ACC112 (cell line): ENCODE measurements around the gene ZNF282.

ENCODE experiments used
- H2AFZ ChIP-seq: fragments of 200-600 bp; sonication (generic); one replicate; pipeline ENCODE4 v1.6.0; 2017; ENCODE audit warnings: antibody characterized with exemption, low read length; ENCODE audit not compliant: unreplicated experiment
- H3K27ac ChIP-seq: fragments of 200-600 bp; sonication (generic); 2 replicates; pipeline ENCODE4 v1.5.1; 2014; ENCODE audit warnings: low read depth, mild to moderate bottlenecking, antibody characterized with exemption, low read length, moderate library complexity
- H3K27me3 ChIP-seq: fragments of 200-600 bp; sonication (generic); 2 replicates; pipeline ENCODE4 v1.6.1; 2014; ENCODE audit warnings: mild to moderate bottlenecking, antibody characterized with exemption, low read length, moderate library complexity, mixed read lengths; ENCODE audit not compliant: insufficient read depth
- H3K36me3 ChIP-seq: fragments of 200-600 bp; sonication (generic); 2 replicates; pipeline ENCODE4 v1.6.1; 2016; ENCODE audit warnings: mild to moderate bottlenecking, antibody characterized with exemption, low read length, moderate library complexity, mixed read lengths; ENCODE audit not compliant: insufficient read depth
- H3K4me1 ChIP-seq: fragments of 200-600 bp; sonication (generic); one replicate; pipeline ENCODE4 v1.6.1; 2016; ENCODE audit warnings: low read length, mixed read lengths; ENCODE audit not compliant: insufficient read depth, unreplicated experiment, control insufficient read depth
- H3K4me3 ChIP-seq: fragments of 200-600 bp; sonication (generic); 2 replicates; pipeline ENCODE4 v1.5.1; 2014; ENCODE audit warnings: mild to moderate bottlenecking, low read depth, low read length
- H3K79me2 ChIP-seq: fragments of 200-600 bp; sonication (generic); one replicate; pipeline ENCODE4 v1.6.0; 2016; ENCODE audit warnings: low read length; ENCODE audit not compliant: control insufficient read depth, unreplicated experiment, insufficient read depth

ZNF282 gene

GRCh38 chr7:149166630-149167352, 28.6 kb upstream of the ZNF282 start:
- peaks cover 4% of the 10 kb centered on the region for H3K79me2 ChIP-seq
- H3K27me3 ChIP-seq = no peaks in the 10 kb centered on the region
- peaks cover 29% of the 10 kb centered on the region for H3K36me3 ChIP-seq
- H3K4me3 ChIP-seq = no peak overlapping the region
- H3K4me1 ChIP-seq = peaks cover 1% of the 10 kb centered on the region
- H2AFZ ChIP-seq = no peak overlapping the region
- H3K27ac ChIP-seq = no peak overlapping the region

GRCh38 chr7:149171892-149172533, 23.3 kb upstream of the ZNF282 start:
- H3K4me3 ChIP-seq = no peak overlapping the region
- H3K27ac ChIP-seq = no peak overlapping the region
- peaks cover 16% of the 10 kb centered on the region for H3K36me3 ChIP-seq
- no peaks in the 10 kb centered on the region for H3K27me3 ChIP-seq
- H2AFZ ChIP-seq = no peak overlapping the region
- peaks cover 5% of the 10 kb centered on the region for H3K4me1 ChIP-seq
- no peaks in the 10 kb centered on the region for H3K79me2 ChIP-seq

- Histone ChIP-seq H3K27ac (no peak overlapping the region), H3K4me3 (no peak overlapping the region), H2AFZ (no peak overlapping the region), H3K36me3 (peaks cover 14% of the 10 kb centered on the region), H3K79me2 (no peaks in the 10 kb centered on the region), H3K27me3 (no peaks in the 10 kb centered on the region), H3K4me1 (peaks cover 5% of the 10 kb centered on the region)
Observed at GRCh38 chr7:149172534-149172920, 22.8 kb upstream of the ZNF282 start.

GRCh38 chr7:149175150-149175549, 20.2 kb upstream of the ZNF282 start:
- Histone ChIP-seq H3K27me3 (no peaks in the 10 kb centered on the region), H3K79me2 (no peaks in the 10 kb centered on the region), H3K4me1 (peaks cover 5% of the 10 kb centered on the region), H3K27ac (no peak overlapping the region), H3K36me3 (peaks cover 16% of the 10 kb centered on the region; the same call in 1 of the 2 replicates), H2AFZ (no peak overlapping the region), H3K4me3 (no peak overlapping the region)

- H3K36me3 ChIP-seq = peaks cover 24% of the 10 kb centered on the region; the same call in 1 of the 2 replicates
- H2AFZ ChIP-seq = no peak overlapping the region
- H3K27ac ChIP-seq = no peak overlapping the region
- H3K4me1 ChIP-seq = no peaks in the 10 kb centered on the region
- H3K79me2 ChIP-seq = no peaks in the 10 kb centered on the region
- no peaks in the 10 kb centered on the region for H3K27me3 ChIP-seq
- H3K4me3 ChIP-seq = no peak overlapping the region
Observed at GRCh38 chr7:149179241-149179640, 16.1 kb upstream of the ZNF282 start.

GRCh38 chr7:149180722-149181449, 14.5 kb upstream of the ZNF282 start:
- peaks cover 20% of the 10 kb centered on the region; the same call in 1 of the 2 replicates for H3K36me3 ChIP-seq
- no peak overlapping the region for H2AFZ ChIP-seq
- H3K27ac ChIP-seq = no peak overlapping the region
- H3K4me3 ChIP-seq = no peak overlapping the region
- no peaks in the 10 kb centered on the region for H3K4me1 ChIP-seq
- H3K27me3 ChIP-seq = no peaks in the 10 kb centered on the region
- H3K79me2 ChIP-seq = no peaks in the 10 kb centered on the region

- H2AFZ ChIP-seq = no peak overlapping the region
- H3K79me2 ChIP-seq = no peaks in the 10 kb centered on the region
- H3K27me3 ChIP-seq = no peaks in the 10 kb centered on the region
- no peak overlapping the region for H3K27ac ChIP-seq
- H3K4me1 ChIP-seq = no peaks in the 10 kb centered on the region
- peaks cover 20% of the 10 kb centered on the region; the same call in 1 of the 2 replicates for H3K36me3 ChIP-seq
- H3K4me3 ChIP-seq = no peak overlapping the region
Observed at GRCh38 chr7:149181450-149181790, 13.9 kb upstream of the ZNF282 start.

GRCh38 chr7:149184274-149184673, 11.1 kb upstream of the ZNF282 start:
- Histone ChIP-seq H3K27ac (no peak overlapping the region), H3K36me3 (peaks cover 15% of the 10 kb centered on the region; the same call in 1 of the 2 replicates), H3K79me2 (no peaks in the 10 kb centered on the region), H3K4me3 (no peak overlapping the region), H2AFZ (no peak overlapping the region), H3K4me1 (peaks cover 9% of the 10 kb centered on the region), H3K27me3 (no peaks in the 10 kb centered on the region)

GRCh38 chr7:149188213-149188612, 7.1 kb upstream of the ZNF282 start:
- H2AFZ ChIP-seq = no peak overlapping the region
- H3K27me3 ChIP-seq = no peaks in the 10 kb centered on the region
- H3K27ac ChIP-seq = no peak overlapping the region
- peaks cover 9% of the 10 kb centered on the region for H3K4me1 ChIP-seq
- no peak overlapping the region for H3K4me3 ChIP-seq
- H3K36me3 ChIP-seq = no peaks in the 10 kb centered on the region
- no peaks in the 10 kb centered on the region for H3K79me2 ChIP-seq

GRCh38 chr7:149188637-149189259, 6.6 kb upstream of the ZNF282 start:
- H3K27me3 ChIP-seq = no peaks in the 10 kb centered on the region
- no peaks in the 10 kb centered on the region for H3K36me3 ChIP-seq
- peaks cover 9% of the 10 kb centered on the region for H3K4me1 ChIP-seq
- no peak overlapping the region for H3K27ac ChIP-seq
- no peak overlapping the region for H3K4me3 ChIP-seq
- H2AFZ ChIP-seq = no peak overlapping the region
- no peaks in the 10 kb centered on the region for H3K79me2 ChIP-seq
